GM23248 (cell line): ENCODE data around the gene ZBTB12.

Experiments used
- EZH2 ChIP-seq: fragments of 200-600 bp; sonication (generic); IDR thresholded peaks from 2 replicates; pipeline ENCODE4 v1.6.1; 2018; ENCODE audit warnings: antibody characterized with exemption, mild to moderate bottlenecking; ENCODE audit not compliant: insufficient read depth, poor library complexity, severe bottlenecking
- EZH2phosphoT487 ChIP-seq: fragments of 200-600 bp; sonication (generic); IDR thresholded peaks from 2 replicates; pipeline ENCODE4 v1.6.1; 2018; ENCODE audit warnings: antibody characterized with exemption, moderate library complexity, mild to moderate bottlenecking, low read depth; ENCODE audit not compliant: insufficient read depth

- no peak for TF ChIP-seq EZH2
- TF ChIP-seq EZH2phosphoT487, result no peak
Observed at GRCh38 chr6:31905041-31905440, 3.2 kb upstream of the ZBTB12 start.
